ENCODE measurements around the gene PRMT7. TPM values are rescaled to one million over a fixed set of nuclear protein-coding genes. Genes with fewer than 3 reads are reported as not detected.
"Not testable (repeated sequence)": the region's sequence is repeated elsewhere in the genome, so short reads cannot be mapped to it uniquely, and the experiment has no call there.

Gene PRMT7
- total RNA-seq, 1 experiment from 2014 or later = 49.4 TPM

DNA sequence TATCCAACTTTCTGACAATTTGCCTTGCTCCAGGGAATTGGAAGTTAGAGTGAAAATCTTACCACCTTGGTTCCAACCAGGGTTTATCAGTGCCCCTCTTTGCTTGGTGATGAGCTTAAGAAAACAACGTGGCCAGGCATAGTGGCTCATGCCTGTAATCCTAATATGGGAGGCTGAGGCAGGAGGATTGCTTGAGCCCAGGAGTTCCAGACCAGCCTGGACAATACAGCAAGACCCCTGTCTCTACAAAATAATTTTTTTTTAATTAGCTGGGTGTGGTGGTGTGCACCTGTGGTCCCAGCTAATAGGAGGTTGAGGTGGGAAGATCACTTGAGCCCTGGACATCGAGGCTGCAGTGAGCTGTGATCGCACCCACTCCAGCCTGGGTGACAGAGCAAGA is 25.1 kb upstream of the PRMT7 start:
- CTCF ChIA-PET = interaction anchor here (0.7 to 1.5 kb wide), 2 partner anchors 11 to 15 kb away, joined by 3 to 7 read pairs; no protein-coding TSS in a partner anchor
- no peak overlapping the region for H3K27ac Mint-ChIP-seq (ENCODE audit: unreplicated experiment)

DNA sequence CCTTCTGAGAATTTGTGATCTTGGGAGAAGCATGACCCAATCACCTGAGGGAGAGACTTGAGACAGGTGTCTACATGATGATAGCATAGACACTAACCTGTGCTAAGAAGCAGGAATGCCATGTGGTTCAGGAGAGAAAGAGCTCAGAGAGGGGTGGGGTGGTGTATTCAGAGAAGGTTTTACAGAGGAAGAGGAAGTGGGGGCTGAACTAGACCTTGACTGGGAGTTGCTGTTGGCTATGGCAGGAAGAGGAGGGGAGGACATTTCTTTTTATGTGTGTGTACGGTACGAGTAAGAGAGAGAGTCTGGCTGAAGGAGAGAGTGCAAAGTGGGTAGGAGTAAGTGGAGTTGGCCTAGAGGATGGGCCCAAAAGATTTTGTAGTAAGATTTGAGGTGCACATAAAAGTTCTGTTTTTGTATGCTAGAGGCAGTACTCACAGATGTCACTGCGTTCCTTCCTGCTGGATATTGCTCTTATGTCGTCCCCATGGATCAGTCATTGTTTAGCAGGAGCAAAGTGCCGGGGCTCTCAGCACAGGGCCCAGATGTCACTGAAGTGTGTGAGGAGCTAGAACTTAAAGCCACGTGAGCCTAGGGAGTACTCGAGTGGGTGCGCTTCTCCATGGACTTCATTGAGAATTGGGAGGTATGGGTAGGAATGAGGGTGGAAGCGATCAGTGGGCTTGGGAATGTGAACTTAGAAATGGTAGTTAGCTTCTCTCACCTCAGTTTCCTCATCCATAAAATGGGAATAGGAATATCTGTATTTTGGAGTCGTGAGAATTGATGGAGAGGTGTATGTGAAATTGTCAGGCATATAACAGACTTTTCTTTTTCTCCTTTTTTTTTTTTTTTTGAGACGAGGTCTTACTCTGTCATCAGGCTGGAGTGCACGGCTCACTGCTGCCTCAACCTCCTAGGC is 24.4 kb upstream of the PRMT7 start:
- no peak for DNase-seq
- no peaks in the 10 kb centered on the region for H3K4me1 Mint-ChIP-seq (ENCODE audit: low read depth, unreplicated experiment)
- no peak for TF ChIP-seq CTCF (IDR thresholded peaks at IDR 0.05; ENCODE audit: unreplicated experiment)
- H3K27me3 Mint-ChIP-seq (ENCODE audit: unreplicated experiment) = no peaks in the 10 kb centered on the region
- intact Hi-C loops (cut with micrococcal nuclease; ENCODE audit: unreplicated experiment) = no loop called here
- CTCF ChIA-PET = interaction anchor here (0.7 to 1.5 kb wide), 3 partner anchors 10 to 26 kb away, joined by 3 to 7 read pairs (median 3); no protein-coding TSS in a partner anchor
- H3K36me3 Mint-ChIP-seq (ENCODE audit: insufficient read depth, unreplicated experiment) = peaks cover 22% of the 10 kb centered on the region
- BruUV-seq (replicated peaks) = no TSS peak
- no peaks in the 10 kb centered on the region for H3K9me3 Mint-ChIP-seq (ENCODE audit: low read depth, unreplicated experiment)
- no peak overlapping the region for H3K4me3 Mint-ChIP-seq (ENCODE audit: low read depth, unreplicated experiment)
- no peak overlapping the region for H3K27ac Mint-ChIP-seq (ENCODE audit: unreplicated experiment)

More for the DNA sequence above, 25.1 kb upstream of the PRMT7 start:
- no peak for TF ChIP-seq CTCF (IDR thresholded peaks at IDR 0.05; ENCODE audit: unreplicated experiment)
- intact Hi-C loops (cut with micrococcal nuclease; ENCODE audit: unreplicated experiment) = no loop called here
- Mint-ChIP-seq H3K4me3 (ENCODE audit: low read depth, unreplicated experiment) (no peak overlapping the region), H3K9me3 (ENCODE audit: low read depth, unreplicated experiment) (no peaks in the 10 kb centered on the region), H3K36me3 (ENCODE audit: insufficient read depth, unreplicated experiment) (peaks cover 19% of the 10 kb centered on the region), H3K27me3 (ENCODE audit: unreplicated experiment) (no peaks in the 10 kb centered on the region), H3K4me1 (ENCODE audit: low read depth, unreplicated experiment) (no peaks in the 10 kb centered on the region)
- no peak for DNase-seq
- BruUV-seq (replicated peaks) = no TSS peak

DNA sequence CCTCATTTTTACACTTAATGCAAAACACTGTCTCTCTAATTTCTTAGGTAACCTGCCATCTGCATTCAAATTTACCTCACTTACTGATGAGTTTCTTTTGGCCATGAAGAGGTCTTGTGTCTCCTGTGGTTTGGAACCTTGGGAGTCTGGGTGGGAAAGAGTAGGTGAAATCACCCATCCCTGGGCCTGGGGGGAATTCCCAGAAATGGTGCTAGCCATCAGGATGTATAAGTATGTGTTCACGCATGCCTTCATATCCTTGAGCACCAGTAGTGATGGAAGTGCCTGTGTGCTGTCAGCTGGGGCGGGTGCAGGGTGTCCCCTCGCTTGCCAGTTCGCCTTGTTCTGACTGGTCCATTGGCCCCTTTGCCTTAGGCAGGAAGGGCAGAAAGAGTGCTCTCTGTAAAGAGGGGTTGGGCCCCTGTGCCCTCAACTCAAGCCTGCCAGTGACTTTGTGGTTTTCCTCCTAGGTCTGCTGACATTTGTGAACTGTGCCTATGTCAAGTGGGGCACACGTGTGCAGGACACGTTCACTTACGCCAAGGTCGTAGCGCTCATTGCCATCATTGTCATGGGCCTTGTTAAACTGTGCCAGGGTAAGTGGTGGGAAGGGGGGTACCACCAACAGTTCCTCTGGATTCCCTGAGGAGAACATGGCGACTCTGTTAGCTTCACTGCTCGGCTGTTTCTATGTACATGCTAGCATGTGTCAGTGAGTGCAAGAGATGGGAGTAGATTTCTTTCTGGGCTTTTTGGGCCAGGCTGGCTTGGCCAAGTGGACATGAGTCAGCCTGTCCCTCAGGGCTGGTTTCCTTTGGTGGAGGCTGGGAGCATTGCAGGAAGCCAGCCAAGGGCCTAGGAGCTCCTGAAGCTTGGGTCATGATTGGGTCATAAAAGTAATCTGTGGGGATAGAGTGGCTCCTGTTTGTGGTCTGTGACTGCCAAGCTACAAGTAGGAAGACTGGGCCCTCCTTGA is 23.3 kb upstream of the PRMT7 start:
- Mint-ChIP-seq H3K4me3 (ENCODE audit: low read depth, unreplicated experiment) (no peak overlapping the region), H3K36me3 (ENCODE audit: insufficient read depth, unreplicated experiment) (peaks cover 20% of the 10 kb centered on the region), H3K27ac (ENCODE audit: unreplicated experiment) (no peak overlapping the region), H3K9me3 (ENCODE audit: low read depth, unreplicated experiment) (no peaks in the 10 kb centered on the region), H3K4me1 (ENCODE audit: low read depth, unreplicated experiment) (no peaks in the 10 kb centered on the region), H3K27me3 (ENCODE audit: unreplicated experiment) (no peaks in the 10 kb centered on the region)
- CTCF ChIA-PET = interaction anchor here (1.5 kb wide), 1 partner anchor 13 kb away, joined by 3 read pairs; no protein-coding TSS in a partner anchor
- intact Hi-C loops (cut with micrococcal nuclease; ENCODE audit: unreplicated experiment) = no loop called here
- TF ChIP-seq CTCF (IDR thresholded peaks at IDR 0.05; ENCODE audit: unreplicated experiment) = no peak
- BruUV-seq (replicated peaks) = no TSS peak
- no peak for DNase-seq

- Mint-ChIP-seq H3K9me3 (ENCODE audit: low read depth, unreplicated experiment) (no peaks in the 10 kb centered on the region), H3K4me3 (ENCODE audit: low read depth, unreplicated experiment) (no peak overlapping the region), H3K27ac (ENCODE audit: unreplicated experiment) (no peak overlapping the region), H3K27me3 (ENCODE audit: unreplicated experiment) (no peaks in the 10 kb centered on the region), H3K4me1 (ENCODE audit: low read depth, unreplicated experiment) (no peaks in the 10 kb centered on the region), H3K36me3 (ENCODE audit: insufficient read depth, unreplicated experiment) (peaks cover 20% of the 10 kb centered on the region)
- TF ChIP-seq CTCF (IDR thresholded peaks at IDR 0.05; ENCODE audit: unreplicated experiment) = no peak
- no peak for DNase-seq
- no TSS peak for BruUV-seq (replicated peaks)
- intact Hi-C loops (cut with micrococcal nuclease; ENCODE audit: unreplicated experiment) = no loop called here
- CTCF ChIA-PET = no interaction called here
Measured at GRCh38 chr16:68288252-68288650, 22.6 kb upstream of the PRMT7 start.

GRCh38 chr16:68288796-68289195 is 22.0 kb upstream of the PRMT7 start:
- H3K27me3 Mint-ChIP-seq (ENCODE audit: unreplicated experiment); CTCF ChIA-PET; H3K9me3 Mint-ChIP-seq (ENCODE audit: low read depth, unreplicated experiment); intact Hi-C loops (cut with micrococcal nuclease; ENCODE audit: unreplicated experiment); H3K27ac Mint-ChIP-seq (ENCODE audit: unreplicated experiment); BruUV-seq (replicated peaks); H3K4me1 Mint-ChIP-seq (ENCODE audit: low read depth, unreplicated experiment); H3K4me3 Mint-ChIP-seq (ENCODE audit: low read depth, unreplicated experiment); DNase-seq: not testable (repeated sequence)
- peaks cover 20% of the 10 kb centered on the region for H3K36me3 Mint-ChIP-seq (ENCODE audit: insufficient read depth, unreplicated experiment)

All from Calu3 (cell line).